Measurements from ENCODE around the gene MEGF11.
"Not testable (repeated sequence)": the region's sequence is repeated elsewhere in the genome, so short reads cannot be mapped to it uniquely, and the experiment has no call there.

MEGF11 gene

DNA sequence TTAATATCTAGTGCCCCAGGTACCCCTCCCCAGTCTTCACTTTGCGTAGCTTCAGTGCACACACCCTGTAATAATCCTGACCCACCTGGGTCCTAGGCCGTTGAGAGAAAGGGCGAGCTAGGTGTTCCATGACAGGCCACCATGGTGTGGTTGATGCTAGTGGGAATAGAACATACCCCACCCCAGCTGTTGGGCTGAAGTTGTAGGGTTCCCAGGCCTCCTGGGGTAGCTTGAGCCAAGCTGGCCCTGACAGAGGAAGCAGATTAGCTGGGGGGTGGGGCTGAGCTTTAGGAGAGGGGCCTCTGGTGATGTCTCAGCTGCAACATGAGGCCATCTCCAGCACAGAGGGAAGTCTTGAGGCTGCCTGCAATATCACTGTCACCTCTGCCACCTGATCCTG is 343.7 kb downstream of the MEGF11 start:
- no peak for DNase-seq

DNA sequence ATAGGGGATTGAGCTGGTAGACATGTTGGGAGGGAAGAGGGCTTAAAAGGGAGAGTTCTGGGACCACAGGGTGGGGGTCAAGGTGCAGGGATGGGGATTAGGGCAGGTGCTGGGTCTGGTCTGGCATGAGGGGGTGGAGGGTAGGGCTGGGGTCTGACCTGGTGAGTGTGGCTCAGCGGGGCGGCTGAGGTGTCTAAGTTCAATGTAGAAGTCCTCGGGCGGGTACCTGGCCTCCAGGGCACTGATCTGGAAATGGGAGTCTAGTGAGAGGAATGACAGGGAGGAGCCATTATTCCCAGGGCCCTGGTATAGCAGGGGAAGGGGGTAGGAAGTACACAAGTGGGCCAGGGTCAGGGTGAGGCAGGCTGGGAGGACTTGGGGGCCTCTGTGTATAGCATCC is 344.7 kb downstream of the MEGF11 start:
- DNase-seq: no peak

- DNase-seq: no peak
Observed at GRCh38 chr15:65907661-65908060, 345.9 kb downstream of the MEGF11 start.

DNA sequence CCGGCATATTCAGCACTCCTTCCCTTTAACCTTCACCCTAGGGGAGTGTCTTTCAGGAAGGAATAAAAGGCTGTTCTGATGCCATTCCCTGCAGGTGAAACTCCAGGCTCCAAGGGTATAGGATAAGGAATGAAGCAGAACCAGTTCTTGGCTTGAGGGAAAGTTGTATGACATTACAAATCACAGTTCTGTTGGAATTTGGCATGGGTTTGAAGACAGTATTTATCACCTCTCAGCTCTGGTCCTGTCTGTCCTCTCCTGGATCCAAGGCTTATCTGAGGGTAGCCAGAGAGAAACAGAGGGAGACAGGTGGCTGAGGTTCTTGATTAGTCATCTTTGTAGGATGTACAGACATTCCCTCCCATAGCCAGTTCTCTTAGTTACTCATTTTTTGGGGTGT is 347.2 kb downstream of the MEGF11 start:
- DNase-seq: no peak

- no peak for DNase-seq
Observed at GRCh38 chr15:65904301-65904700, 349.2 kb downstream of the MEGF11 start.

DNA sequence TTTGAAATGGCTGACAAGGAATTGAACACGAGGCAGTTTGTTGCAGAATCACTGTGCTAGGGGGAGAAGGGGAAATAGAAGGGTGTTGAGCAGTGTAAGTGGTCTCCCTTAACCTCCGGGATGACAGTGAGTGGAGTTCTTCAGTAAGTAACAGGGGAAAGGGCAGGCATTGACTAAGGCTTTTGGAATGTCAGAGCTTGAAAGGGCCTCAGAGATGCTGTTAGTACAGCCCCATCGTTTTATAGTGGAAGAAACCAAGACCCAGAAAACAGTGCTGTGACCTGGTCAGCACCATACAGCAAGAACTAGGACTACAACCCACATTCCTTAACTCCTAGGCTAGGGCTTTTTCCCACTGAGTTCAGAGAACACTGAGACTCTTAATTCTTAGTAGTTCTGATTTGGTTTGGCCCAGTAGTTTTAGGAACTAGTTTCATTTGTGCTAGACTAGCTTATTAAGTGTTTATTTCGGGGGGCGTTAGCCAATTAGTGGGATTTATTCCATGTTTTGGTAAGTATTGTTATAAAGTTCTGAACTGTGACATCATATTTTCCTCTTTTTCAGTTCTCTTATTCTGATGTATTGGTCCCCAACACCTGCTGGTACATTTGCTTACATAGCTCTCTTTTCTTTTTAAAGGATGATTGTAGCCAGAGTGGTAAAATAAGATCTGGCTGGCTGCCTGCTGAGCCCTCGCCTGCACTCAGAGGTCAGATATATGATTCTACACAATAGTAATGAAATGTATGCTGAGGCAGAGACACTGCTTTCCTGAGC is 350.1 kb downstream of the MEGF11 start:
- DNase-seq: no peak

DNA sequence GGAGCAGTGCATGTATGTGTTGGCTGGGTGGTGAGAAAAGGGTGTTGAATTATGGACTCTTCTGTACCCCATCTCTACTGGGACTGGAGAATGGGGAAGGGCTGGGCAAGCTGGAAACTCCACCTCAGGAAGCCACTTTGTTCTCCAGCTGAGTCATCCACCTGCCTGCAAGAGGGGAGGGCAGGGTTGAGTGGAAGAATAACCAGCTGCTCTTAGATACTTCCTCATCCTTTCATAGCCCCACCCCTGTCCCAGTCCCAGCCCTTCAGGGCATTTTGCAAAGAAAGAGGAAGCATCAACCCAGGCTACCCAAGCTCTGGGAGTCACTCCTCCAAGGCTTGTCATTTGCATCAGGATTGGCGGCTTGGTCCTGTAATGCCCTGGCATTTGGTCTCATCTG is 351.2 kb downstream of the MEGF11 start:
- peak; percentile 75 for DNase-seq

GRCh38 chr15:65901836-65902235 is 351.7 kb downstream of the MEGF11 start:
- DNase-seq: no peak

DNA sequence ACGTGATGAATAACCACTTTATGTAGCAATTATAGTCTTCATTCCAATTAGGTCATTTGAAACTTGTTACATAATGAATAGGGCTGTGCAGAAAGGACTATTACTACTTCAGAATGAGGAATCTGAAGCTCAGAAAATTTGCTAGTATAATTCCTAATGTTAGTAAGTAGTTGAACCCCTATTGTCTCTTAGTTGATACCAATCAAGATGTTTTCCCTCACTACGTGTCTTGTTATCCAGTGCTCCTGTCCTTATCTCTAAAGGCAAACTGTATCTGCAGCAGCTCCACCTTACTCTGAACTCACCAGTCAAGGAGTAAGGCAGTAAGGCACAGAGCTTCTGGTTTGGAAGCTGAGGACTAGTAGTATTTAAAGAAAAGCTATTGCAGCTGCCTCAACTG is 352.2 kb downstream of the MEGF11 start:
- DNase-seq: peak; percentile 24

GRCh38 chr15:65900488-65900887 is 353.1 kb downstream of the MEGF11 start:
- DNase-seq: no peak

DNA sequence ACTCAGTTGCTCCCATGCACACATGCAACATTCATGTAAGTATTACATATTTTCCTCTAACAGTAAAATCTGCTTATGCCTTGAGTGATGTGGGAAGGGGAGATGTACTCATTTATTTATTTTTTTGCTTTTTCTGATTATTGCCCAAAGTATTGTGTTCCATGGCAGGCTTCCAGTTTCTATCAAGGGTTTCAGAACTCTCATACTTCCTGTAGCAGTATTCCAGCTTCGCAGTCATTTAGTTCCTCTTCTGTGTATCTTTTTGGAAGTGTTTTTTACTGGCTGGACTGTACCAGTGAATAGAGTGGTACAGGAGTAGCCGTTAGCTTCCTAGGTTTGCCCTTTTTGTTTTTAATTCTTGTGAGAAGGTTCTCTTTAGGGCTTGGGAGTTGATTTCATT is 357.3 kb downstream of the MEGF11 start:
- DNase-seq: no peak

DNA sequence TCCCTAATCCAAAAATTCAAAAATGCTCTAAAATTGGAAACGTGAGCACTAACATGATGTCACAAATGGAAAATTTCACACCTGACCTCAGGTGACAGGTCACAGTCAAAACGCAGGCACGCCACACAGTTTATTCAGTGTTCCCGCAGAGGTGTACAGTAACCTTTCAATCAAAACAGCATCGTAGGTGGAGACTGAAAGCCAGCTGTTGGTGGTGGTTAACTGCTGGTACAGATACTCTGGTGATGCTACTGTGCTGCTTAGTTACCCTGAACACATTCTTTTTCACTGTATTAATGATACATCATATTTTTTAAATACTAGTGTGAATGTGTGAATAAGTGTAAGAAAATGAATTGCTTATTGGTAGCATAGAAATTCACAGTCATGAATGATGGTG is 360.5 kb downstream of the MEGF11 start:
- no peak for DNase-seq

DNA sequence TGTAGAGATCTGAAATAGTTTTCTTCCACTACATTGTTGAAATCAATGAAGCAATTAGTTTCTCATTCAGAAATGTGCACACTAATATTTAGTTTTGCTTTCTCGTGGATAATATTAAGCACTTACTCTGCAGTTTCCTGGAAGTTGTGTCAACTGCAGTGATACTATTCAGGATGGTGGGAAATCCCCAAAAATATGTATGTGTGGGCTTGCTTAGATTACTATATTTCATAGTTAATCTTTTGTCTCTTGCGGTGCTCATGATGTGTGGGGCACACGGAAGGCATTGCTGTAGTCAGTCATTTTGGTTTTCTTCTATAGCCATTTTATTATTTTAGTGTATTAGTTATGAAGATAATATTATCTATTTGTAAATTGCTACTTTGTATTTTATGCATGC is 364.6 kb downstream of the MEGF11 start:
- no peak for DNase-seq

DNA sequence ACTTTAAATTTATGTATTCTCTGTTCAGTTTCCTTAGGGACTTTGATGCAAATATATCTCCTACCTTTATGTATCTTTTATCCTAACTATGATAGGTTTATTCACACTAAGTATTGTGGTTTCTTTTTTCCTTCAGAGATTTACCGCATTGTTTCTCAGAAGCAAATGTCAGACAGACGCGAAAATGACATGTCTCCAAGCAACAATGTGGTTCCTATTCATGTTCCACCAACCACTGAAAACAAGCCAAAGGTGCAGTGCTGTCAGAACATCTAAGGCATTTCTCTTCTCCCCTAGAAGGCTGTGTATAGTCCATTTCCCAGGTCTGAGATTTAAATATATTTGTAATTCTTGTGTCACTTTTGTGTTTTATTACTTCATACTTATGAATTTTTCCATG is 366.0 kb downstream of the MEGF11 start:
- no peak for DNase-seq

DNA sequence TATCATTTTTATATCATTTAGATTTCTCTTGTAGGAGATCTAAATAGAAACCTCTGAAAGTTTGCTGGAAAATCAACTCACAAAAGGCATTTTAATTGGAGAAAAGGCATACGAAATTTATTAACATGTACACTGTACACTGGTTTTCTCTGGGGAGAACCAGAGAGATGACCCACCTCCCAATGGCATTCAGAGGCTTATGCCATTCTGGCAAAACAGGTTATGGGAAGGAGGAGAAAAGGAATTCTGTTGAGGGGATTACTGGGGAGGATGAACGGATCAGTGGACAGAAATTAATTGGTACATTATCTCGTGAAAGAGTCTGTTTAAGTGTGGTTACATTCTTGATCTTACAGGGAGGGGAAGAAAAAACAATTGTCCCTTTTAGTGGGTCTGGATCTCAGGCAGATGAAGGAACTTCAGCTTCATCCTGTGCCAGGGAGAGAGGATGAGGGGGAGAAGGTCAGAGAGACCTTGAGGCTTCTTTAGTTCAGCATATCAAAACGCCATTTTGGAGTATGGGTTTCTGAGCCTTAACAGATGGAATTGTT is 367.8 kb downstream of the MEGF11 start:
- no peak for DNase-seq

DNA sequence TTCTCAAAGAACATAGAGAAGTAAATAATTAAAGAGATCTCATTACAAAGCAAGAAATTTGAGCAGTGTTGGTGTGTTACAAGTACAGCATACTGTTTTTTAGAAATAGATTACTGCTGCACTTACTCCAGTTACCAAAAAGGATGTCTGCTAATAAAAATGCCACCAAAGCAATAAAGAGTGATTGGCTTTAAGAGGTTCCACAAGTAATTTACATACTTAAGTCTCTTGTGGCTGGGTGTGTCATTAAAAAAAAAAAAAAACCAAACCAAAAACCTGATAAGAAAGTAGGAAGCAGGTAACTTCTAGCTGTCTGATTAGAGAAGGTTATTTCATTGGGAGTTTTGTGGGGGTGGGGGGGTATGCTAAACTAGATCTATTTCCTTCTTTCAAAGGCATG is 369.0 kb downstream of the MEGF11 start:
- DNase-seq: peak; percentile 38

- no peak for DNase-seq
Observed at GRCh38 chr15:65883571-65883970, 370.0 kb downstream of the MEGF11 start.

- no peak for DNase-seq
Observed at GRCh38 chr15:65881766-65882434, 371.6 kb downstream of the MEGF11 start.

DNA sequence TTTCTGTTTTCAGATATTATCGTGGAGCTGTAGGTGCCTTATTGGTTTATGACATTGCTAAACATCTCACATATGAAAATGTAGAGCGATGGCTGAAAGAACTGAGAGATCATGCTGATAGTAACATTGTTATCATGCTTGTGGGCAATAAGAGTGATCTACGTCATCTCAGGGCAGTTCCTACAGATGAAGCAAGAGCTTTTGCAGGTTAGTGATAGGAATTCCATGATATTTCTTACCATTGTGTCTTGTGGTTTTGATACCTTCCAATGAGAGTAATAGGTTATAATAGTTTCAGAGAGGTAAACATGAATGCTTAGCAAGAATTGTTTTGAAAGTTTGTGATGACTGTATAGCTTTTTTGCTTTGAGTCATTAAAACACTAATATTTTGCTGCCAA is 375.8 kb downstream of the MEGF11 start:
- peak; percentile 55 for DNase-seq

DNA sequence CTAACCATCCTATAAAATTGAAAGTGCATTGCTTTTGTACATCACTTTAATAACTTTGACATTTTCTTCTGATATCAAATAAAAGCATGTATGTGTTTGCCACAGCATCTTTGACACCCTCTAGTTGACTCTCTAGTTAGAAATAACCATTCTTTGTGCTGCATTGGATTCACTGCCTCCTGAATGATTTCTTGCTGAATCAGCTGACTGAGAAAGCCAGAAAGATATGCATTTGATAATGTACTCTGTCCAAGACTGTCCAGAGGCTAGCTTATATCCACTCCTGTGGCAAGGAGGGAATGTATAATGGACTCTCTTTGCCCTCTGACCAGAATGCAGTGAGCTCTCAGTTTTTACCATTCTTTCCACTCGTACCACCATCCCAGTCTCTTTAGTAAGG is 378.1 kb downstream of the MEGF11 start:
- DNase-seq: no peak

GRCh38 chr15:65873256-65873655 is 380.3 kb downstream of the MEGF11 start:
- DNase-seq: no peak

- DNase-seq: not testable (repeated sequence)
Observed at GRCh38 chr15:65872596-65872995, 381.0 kb downstream of the MEGF11 start.

DNA sequence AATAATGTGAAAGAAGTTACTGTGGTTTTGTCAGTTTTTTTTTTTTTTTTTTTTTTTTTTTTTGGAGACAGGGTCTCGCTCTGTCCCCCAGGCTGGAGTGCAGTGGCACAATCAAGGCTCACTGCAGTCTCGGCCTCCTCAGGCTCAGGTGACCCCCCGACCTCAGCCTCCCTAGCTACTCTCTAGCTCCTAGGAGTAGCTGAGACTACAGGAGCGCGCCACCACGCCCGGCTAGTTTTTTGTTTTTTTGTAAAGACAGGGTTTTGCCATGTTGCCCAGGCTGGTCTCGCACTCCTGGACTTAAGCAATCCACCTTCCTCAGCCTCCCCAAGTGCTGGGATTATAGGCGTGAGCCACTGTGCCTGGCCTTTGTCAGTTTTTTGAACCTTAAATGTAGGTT is 381.7 kb downstream of the MEGF11 start:
- not testable (repeated sequence) for DNase-seq

- peak; percentile 73 for DNase-seq
Observed at GRCh38 chr15:65870889-65871533, 382.5 kb downstream of the MEGF11 start.
